ENCODE measurements around the gene VPREB1. TPM values are rescaled to one million over a fixed set of nuclear protein-coding genes. Genes with fewer than 3 reads are reported as not detected.

The VPREB1 gene
- total RNA-seq, 6 experiments from 2014 or later, result not detected

DNA sequence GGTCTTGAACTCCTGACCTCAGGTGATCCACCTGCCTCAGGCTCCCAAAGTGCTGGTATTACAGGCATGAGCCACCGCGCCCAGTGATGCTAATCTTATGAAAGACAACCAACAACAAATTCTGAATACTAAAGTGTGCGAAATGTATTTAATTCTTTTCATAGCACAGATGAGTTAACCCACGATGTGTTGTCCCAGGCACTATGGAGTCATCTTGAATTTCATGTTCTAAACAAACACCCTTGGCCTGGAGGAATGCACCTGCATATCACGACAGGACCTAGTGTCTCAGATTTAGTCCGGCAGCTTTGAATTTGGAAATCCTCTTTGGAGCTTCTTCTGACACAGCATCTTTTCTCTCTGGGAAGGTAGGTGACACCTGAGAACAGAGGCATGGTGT, 16.2 kb upstream of the VPREB1 start:
- intact Hi-C loops (cut with DNase I), result no loop called here
- no peak for ATAC-seq

DNA sequence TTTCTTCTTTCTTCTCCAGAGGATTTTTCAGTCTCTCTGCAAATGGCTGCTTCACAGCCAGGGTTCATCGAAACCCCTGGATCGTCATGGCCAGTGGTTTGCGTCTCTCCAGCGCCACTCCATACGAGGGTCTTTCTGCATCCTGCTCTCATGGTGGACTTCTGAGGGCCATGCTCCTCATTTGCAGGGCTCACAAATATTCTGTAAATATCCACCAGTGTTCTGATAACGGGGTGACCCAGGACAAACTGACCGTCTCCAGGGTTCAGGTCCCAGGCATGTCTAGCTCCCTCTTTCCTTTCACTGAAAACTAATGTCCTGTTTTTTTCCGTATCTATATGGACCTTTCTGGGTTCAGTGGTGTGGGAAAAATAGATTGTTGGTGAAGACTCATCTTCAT, 15.7 kb upstream of the VPREB1 start:
- no peak overlapping the region for H3K4me3 ChIP-seq
- ATAC-seq (no peak), DNase-seq (no peak)
- intact Hi-C loops (cut with DNase I), result no loop called here
- H3K9me3 ChIP-seq, result no peaks in the 10 kb centered on the region
- no peaks in the 10 kb centered on the region for H3K4me1 ChIP-seq
- no peaks in the 10 kb centered on the region for H3K36me3 ChIP-seq
- H3K27me3 ChIP-seq, result no peaks in the 10 kb centered on the region
- WGBS (ENCODE audit: insufficient coverage, low coverage, low lambda C conversion rate, missing lambda C conversion rate), result 67% methylated on average over 8 of the region's 8 CpGs
- no peak overlapping the region for H3K27ac ChIP-seq
- TF ChIP-seq POLR2A (IDR thresholded peaks at IDR 0.05), result no peak
- TF ChIP-seq CTCF (IDR thresholded peaks at IDR 0.05), result no peak

More for the DNA sequence above, 16.2 kb upstream of the VPREB1 start:
- Histone ChIP-seq H3K27me3 (no peaks in the 10 kb centered on the region), H3K36me3 (no peaks in the 10 kb centered on the region), H3K4me1 (no peaks in the 10 kb centered on the region), H3K27ac (no peak overlapping the region), H3K9me3 (no peaks in the 10 kb centered on the region), H3K4me3 (no peak overlapping the region)
- DNase-seq, result no peak
- WGBS (ENCODE audit: insufficient coverage, low coverage, low lambda C conversion rate, missing lambda C conversion rate), result 79% methylated on average over 5 of the region's 6 CpGs
- TF ChIP-seq CTCF (IDR thresholded peaks at IDR 0.05) (no peak), POLR2A (IDR thresholded peaks at IDR 0.05) (no peak)

GRCh38 chr22:22229683-22230420, 14.7 kb upstream of the VPREB1 start:
- TF ChIP-seq CTCF (IDR thresholded peaks at IDR 0.05), result no peak
- no peak for TF ChIP-seq POLR2A (IDR thresholded peaks at IDR 0.05)
- 39% methylated on average over 5 of the region's 6 CpGs for WGBS (ENCODE audit: insufficient coverage, low coverage, low lambda C conversion rate, missing lambda C conversion rate)
- no peaks in the 10 kb centered on the region for H3K9me3 ChIP-seq
- H3K36me3 ChIP-seq, result no peaks in the 10 kb centered on the region
- ATAC-seq (no peak), DNase-seq (no peak)
- no peak overlapping the region for H3K27ac ChIP-seq
- H3K27me3 ChIP-seq, result no peaks in the 10 kb centered on the region
- no peaks in the 10 kb centered on the region for H3K4me1 ChIP-seq
- intact Hi-C loops (cut with DNase I), result no loop called here
- no peak overlapping the region for H3K4me3 ChIP-seq

DNA sequence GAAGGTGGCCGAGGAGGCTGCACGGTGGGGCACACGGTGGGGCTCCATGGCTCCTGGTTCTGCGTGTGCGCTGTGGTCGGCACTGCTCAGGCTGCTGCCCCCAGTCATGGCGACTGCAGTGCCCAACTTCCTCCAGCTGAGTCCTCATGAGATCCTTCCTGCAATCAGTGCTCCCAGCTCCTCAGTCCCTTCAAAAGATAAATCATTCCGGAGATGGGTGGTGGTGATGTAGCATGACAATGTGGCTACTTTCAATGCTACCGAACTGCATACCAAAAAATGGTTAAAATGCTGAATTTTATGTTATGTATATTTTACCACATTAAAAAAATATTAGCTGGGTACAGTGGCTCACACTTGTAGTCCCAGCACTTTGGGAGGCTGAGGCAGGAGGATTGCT, 14.1 kb upstream of the VPREB1 start:
- intact Hi-C loops (cut with DNase I), result no loop called here
- H3K4me1 ChIP-seq, result no peaks in the 10 kb centered on the region
- TF ChIP-seq CTCF (IDR thresholded peaks at IDR 0.05) (no peak), POLR2A (IDR thresholded peaks at IDR 0.05) (no peak)
- DNase-seq (no peak), ATAC-seq (peak in 1 of 4 donors; percentile 18)
- H3K27ac ChIP-seq, result no peak overlapping the region
- 50% methylated on average over 2 of the region's 9 CpGs for WGBS (ENCODE audit: insufficient coverage, low coverage, low lambda C conversion rate, missing lambda C conversion rate)
- no peaks in the 10 kb centered on the region for H3K27me3 ChIP-seq
- H3K9me3 ChIP-seq, result no peaks in the 10 kb centered on the region
- H3K36me3 ChIP-seq, result no peaks in the 10 kb centered on the region
- no peak overlapping the region for H3K4me3 ChIP-seq

All from right lobe of liver (tissue), 6 donors.